Testis (tissue), 2 donors: Measurements from ENCODE around the gene TBC1D8B.

Source experiments
- POLR2A ChIP-seq: fragments of 450-650 bp; IDR thresholded peaks from one replicate; pipeline ENCODE4 v1.6.1; 2017; ENCODE audit warnings: antibody characterized with exemption, mild to moderate bottlenecking, moderate library complexity
- TF ChIP-seq, protein P1 (sequence below), 3 experiments: fragments of 450-650 bp in 2 of 3; fragments of 200-600 bp in 1 of 3; sonication (generic) in 1 of 3; IDR thresholded peaks; one replicate each; pipeline ENCODE4 v1.5.1; 2016 to 2019; ENCODE audit warnings: antibody characterized with exemption in 3 of 3, mild to moderate bottlenecking in 2 of 3, moderate library complexity in 1 of 3

DNA sequence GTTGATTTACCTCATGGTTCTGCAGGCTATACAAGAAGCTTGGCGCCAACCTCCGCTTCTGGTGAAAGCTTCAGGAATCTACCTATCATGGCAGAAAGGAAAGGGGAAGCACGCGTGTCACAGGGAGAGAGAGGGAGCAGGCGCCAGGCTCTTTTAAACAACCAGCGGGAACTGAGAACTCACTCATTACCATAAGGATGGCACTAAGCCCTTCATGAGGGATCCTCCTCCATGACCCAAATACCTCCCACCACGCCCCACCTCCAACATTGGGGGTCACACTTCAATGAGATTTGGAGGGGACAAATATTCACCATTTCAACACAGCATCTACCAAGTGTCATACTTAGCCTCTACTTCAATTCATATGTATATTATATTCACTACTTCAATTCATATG is 18.8 kb upstream of the TBC1D8B start:
- TF ChIP-seq, protein P1, sequence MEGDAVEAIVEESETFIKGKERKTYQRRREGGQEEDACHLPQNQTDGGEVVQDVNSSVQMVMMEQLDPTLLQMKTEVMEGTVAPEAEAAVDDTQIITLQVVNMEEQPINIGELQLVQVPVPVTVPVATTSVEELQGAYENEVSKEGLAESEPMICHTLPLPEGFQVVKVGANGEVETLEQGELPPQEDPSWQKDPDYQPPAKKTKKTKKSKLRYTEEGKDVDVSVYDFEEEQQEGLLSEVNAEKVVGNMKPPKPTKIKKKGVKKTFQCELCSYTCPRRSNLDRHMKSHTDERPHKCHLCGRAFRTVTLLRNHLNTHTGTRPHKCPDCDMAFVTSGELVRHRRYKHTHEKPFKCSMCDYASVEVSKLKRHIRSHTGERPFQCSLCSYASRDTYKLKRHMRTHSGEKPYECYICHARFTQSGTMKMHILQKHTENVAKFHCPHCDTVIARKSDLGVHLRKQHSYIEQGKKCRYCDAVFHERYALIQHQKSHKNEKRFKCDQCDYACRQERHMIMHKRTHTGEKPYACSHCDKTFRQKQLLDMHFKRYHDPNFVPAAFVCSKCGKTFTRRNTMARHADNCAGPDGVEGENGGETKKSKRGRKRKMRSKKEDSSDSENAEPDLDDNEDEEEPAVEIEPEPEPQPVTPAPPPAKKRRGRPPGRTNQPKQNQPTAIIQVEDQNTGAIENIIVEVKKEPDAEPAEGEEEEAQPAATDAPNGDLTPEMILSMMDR (IDR thresholded peaks at IDR 0.05) = no peak
- no peak for TF ChIP-seq POLR2A
